Transverse colon (tissue), 4 donors: ENCODE data around the gene IL1RAPL1.

Experiments
- CTCF ChIP-seq, 5 experiments: fragments of 200-600 bp in 3 of 5; fragments of 450-650 bp in 2 of 5; sonication (generic) in 3 of 5; IDR thresholded peaks; 1 replicate in 2 of 5; 2 replicates in 3 of 5; pipeline ENCODE4 v1.5.1; 2016 to 2017; ENCODE audit warnings: antibody characterized with exemption in 5 of 5, inconsistent platforms in 3 of 5, mild to moderate bottlenecking in 2 of 5, moderate library complexity in 1 of 5
- EP300 ChIP-seq: sonication (generic); formaldehyde crosslinking; IDR thresholded peaks from one replicate; pipeline ENCODE4 v1.6.1; 2017; ENCODE audit warnings: antibody characterized with exemption, low read depth
- POLR2A ChIP-seq: fragments of 450-650 bp; IDR thresholded peaks from one replicate; pipeline ENCODE4 v1.6.1; 2016; ENCODE audit warnings: antibody characterized with exemption, mild to moderate bottlenecking, moderate library complexity
- POLR2AphosphoS5 ChIP-seq, 3 donors: sonication (generic); formaldehyde crosslinking; IDR thresholded peaks; one replicate each; pipeline ENCODE4 v1.6.1; 2016; ENCODE audit warnings: antibody characterized with exemption in 3 of 3

GRCh38 chrX:28675173-28675572 lies 87.9 kb downstream of the IL1RAPL1 start:
- TF ChIP-seq POLR2A, result no peak
- no peak for TF ChIP-seq CTCF (IDR thresholded peaks at IDR 0.05)
- no peak for TF ChIP-seq POLR2AphosphoS5 (IDR thresholded peaks at IDR 0.05)
- TF ChIP-seq EP300, result no peak
